Vagina (tissue), 2 donors: ENCODE data around the gene RIGI.

Experiments used
- CTCF ChIP-seq, 3 experiments: fragments of 450-650 bp in 2 of 3; fragments of 200-600 bp in 1 of 3; sonication (generic) in 1 of 3; IDR thresholded peaks; one replicate each; pipeline ENCODE4 v1.5.1; 2017 to 2019; ENCODE audit warnings: antibody characterized with exemption in 3 of 3, mild to moderate bottlenecking in 2 of 3, moderate library complexity in 2 of 3
- POLR2A ChIP-seq, 2 donors: fragments of 450-650 bp; IDR thresholded peaks; one replicate each; pipeline ENCODE4 v1.6.1; 2017; ENCODE audit warnings: antibody characterized with exemption in 2 of 2, mild to moderate bottlenecking in 2 of 2, moderate library complexity in 2 of 2
- POLR2AphosphoS5 ChIP-seq, 2 donors: sonication (generic); formaldehyde crosslinking; IDR thresholded peaks; one replicate each; pipeline ENCODE4 v1.9.0; 2017; ENCODE audit warnings: antibody characterized with exemption in 2 of 2, mild to moderate bottlenecking in 2 of 2, low read depth in 1 of 2; ENCODE audit not compliant: insufficient read depth in 1 of 2

- TF ChIP-seq CTCF (IDR thresholded peaks at IDR 0.05) (no peak), POLR2A (IDR thresholded peaks at IDR 0.05) (no peak), POLR2AphosphoS5 (IDR thresholded peaks at IDR 0.05; ENCODE audit: insufficient read depth in 1 of 2, low read depth in 1 of 2) (no peak)
These were observed 47.8 kb upstream of the RIGI start for GRCh38 chr9:32573821-32574220.
